Gastrocnemius medialis (tissue), 4 donors: Measurements from ENCODE around the gene C5orf47. TPM values are rescaled to one million over a fixed set of nuclear protein-coding genes. Genes with fewer than 3 reads are reported as not detected.

Experiments used
- ATAC-seq, 2 donors: fragments of 150-250 bp; one replicate each; pipeline ENCODE4 v1.9.1; 2016
- DNase-seq, 2 donors: peaks; one replicate each; pipeline ENCODE4 v3.0.0-alpha.2; 2019
- H3K27ac ChIP-seq, 4 donors: fragments of 200-600 bp; sonication (generic); 1 replicate in 1 of 4; 2 replicates in 3 of 4; pipeline ENCODE4 v1.5.1; 2016 to 2018; ENCODE audit warnings: mild to moderate bottlenecking in 2 of 4, moderate library complexity in 1 of 4
- H3K27me3 ChIP-seq, 3 donors: fragments of 200-600 bp; sonication (generic) in 2 of 3; 1 replicate in 1 of 3; 2 replicates in 2 of 3; pipeline versions ENCODE4 v1.5.1 to v1.6.0; 2016 to 2019; ENCODE audit warnings: mild to moderate bottlenecking in 1 of 3, moderate library complexity in 1 of 3
- H3K36me3 ChIP-seq, 2 donors: fragments of 200-600 bp; sonication (generic) in 1 of 2; one replicate each; pipeline ENCODE4 v1.5.1; 2017 to 2018
- H3K4me1 ChIP-seq, 2 donors: fragments of 200-600 bp; sonication (generic) in 1 of 2; one replicate each; pipeline ENCODE4 v1.5.1; 2016 to 2017; ENCODE audit warnings: mild to moderate bottlenecking in 2 of 2
- H3K4me3 ChIP-seq, 4 donors: fragments of 200-600 bp; sonication (generic) in 3 of 4; 1 replicate in 1 of 4; 2 replicates in 3 of 4; pipeline ENCODE4 v1.5.1; 2016 to 2019; ENCODE audit warnings: mild to moderate bottlenecking in 2 of 4
- H3K9me3 ChIP-seq, 3 donors: fragments of 200-600 bp; sonication (generic) in 2 of 3; 1 replicate in 1 of 3; 2 replicates in 2 of 3; pipeline ENCODE4 v1.5.1; 2016 to 2019
- CTCF ChIP-seq, 5 experiments: fragments of 450-650 bp in 3 of 5; fragments of 200-600 bp in 2 of 5; sonication (generic) in 2 of 5; IDR thresholded peaks in 4 of 5; conservative IDR thresholded peaks in 1 of 5; 1 replicate in 4 of 5; 2 replicates in 1 of 5; pipeline ENCODE4 v1.5.1; 2016 to 2019; ENCODE audit warnings: antibody characterized with exemption in 5 of 5, mild to moderate bottlenecking in 3 of 5, moderate library complexity in 3 of 5
- POLR2A ChIP-seq, 2 donors: fragments of 450-650 bp; IDR thresholded peaks; one replicate each; pipeline ENCODE4 v1.6.1; 2017; ENCODE audit warnings: antibody characterized with exemption in 2 of 2, mild to moderate bottlenecking in 2 of 2, moderate library complexity in 2 of 2
- in situ Hi-C, 4 donors: fragments of 200-750 bp; cut with MboI; loops; one replicate each; pipeline versions ENCODE4 v1.15.0 to v1.8.0; 2017; ENCODE audit warnings: low sequenced_read_pairs in 4 of 4
- intact Hi-C: fragments of 100-400 bp; cut with DNase I; formaldehyde crosslinking; loops from one replicate; pipeline ENCODE4 v1.15.1; 2023; ENCODE audit warnings: low total_unique reads
- total RNA-seq, 4 donors: library from RNA; depleted of rRNA; stranded (reverse); fragments of >200 nt; gene quantifications; one replicate each; pipeline versions ENCODE4 v1.1.0 to v1.2.3, GENCODE V29; 2016

Gene C5orf47
- under 1 TPM in 1 of 4 donors, not detected in 3; 0.61 TPM for total RNA-seq

- intact Hi-C loops (loop anchor here (10.0 kb wide), 1 partner anchor 694 kb away; no protein-coding TSS in a partner anchor), in situ Hi-C loops (loop anchor here in 3 of 4 donors (25.0 kb wide), 2 partner anchors 676 to 701 kb away; no protein-coding TSS in a partner anchor)
- Histone ChIP-seq H3K4me1 (no peaks in the 10 kb centered on the region), H3K27ac (no peak within 1 kb of the TSS), H3K27me3 (no peaks in the 10 kb centered on the region), H3K9me3 (no peaks in the 10 kb centered on the region), H3K4me3 (no peak within 1 kb of the TSS), H3K36me3 (no peaks in the 10 kb centered on the region)
- no peak for DNase-seq
- TF ChIP-seq POLR2A (IDR thresholded peaks at IDR 0.05) (no peak), CTCF (IDR thresholded peaks at IDR 0.05 in 4 of 5, conservative IDR thresholded peaks at IDR 0.05 in 1 of 5) (no peak)
- ATAC-seq: no peak
These were observed at the start of gene C5orf47 for GRCh38 chr5:173988554-173989431. C5orf47 (plus strand) TSS chr5:173989170; CDS start chr5:173989264, 94 bp downstream.

- ATAC-seq (peak in 1 of 2 donors; percentile 49), DNase-seq (no peak)
- Histone ChIP-seq H3K4me1 (peaks cover 61 to 67% of the 10 kb centered on the region in 2 donors), H3K36me3 (peaks cover 0 to 3% of the 10 kb centered on the region in 2 donors), H3K9me3 (no peaks in the 10 kb centered on the region), H3K27ac (peak overlapping the region; percentile 67 to 94 (median 70)), H3K27me3 (no peaks in the 10 kb centered on the region), H3K4me3 (no peak overlapping the region)
- intact Hi-C loops (no loop called here), in situ Hi-C loops (no loop called here)
- TF ChIP-seq POLR2A (IDR thresholded peaks at IDR 0.05): no peak
- TF ChIP-seq CTCF (IDR thresholded peaks at IDR 0.05 in 4 of 5, conservative IDR thresholded peaks at IDR 0.05 in 1 of 5): no peak
These were observed 48.7 kb upstream of the C5orf47 start for GRCh38 chr5:173940269-173940668.

GRCh38 chr5:173941102-173941501 lies 47.9 kb upstream of the C5orf47 start:
- DNase-seq: no peak
- Histone ChIP-seq H3K36me3 (peaks cover 0 to 12% of the 10 kb centered on the region in 2 donors), H3K27ac (peak overlapping the region; percentile 67 to 94 (median 70)), H3K9me3 (no peaks in the 10 kb centered on the region), H3K4me1 (peaks cover 55 to 61% of the 10 kb centered on the region in 2 donors), H3K4me3 (no peak overlapping the region), H3K27me3 (no peaks in the 10 kb centered on the region)
- in situ Hi-C loops (no loop called here), intact Hi-C loops (no loop called here)
- TF ChIP-seq CTCF (IDR thresholded peaks at IDR 0.05 in 4 of 5, conservative IDR thresholded peaks at IDR 0.05 in 1 of 5) (no peak), POLR2A (IDR thresholded peaks at IDR 0.05) (no peak)
- ATAC-seq: no peak

- Histone ChIP-seq H3K36me3 (peaks cover 0 to 20% of the 10 kb centered on the region in 2 donors), H3K4me1 (peaks cover 55 to 58% of the 10 kb centered on the region in 2 donors)
- ATAC-seq: peak in 1 of 2 donors; percentile 18
These were observed 47.1 kb upstream of the C5orf47 start for GRCh38 chr5:173941758-173942401.

More at GRCh38 chr5:173941758-173942401, 47.1 kb upstream of the C5orf47 start:
- H3K27me3 ChIP-seq: no peaks in the 10 kb centered on the region
- in situ Hi-C loops (no loop called here), intact Hi-C loops (no loop called here)
- H3K4me3 ChIP-seq: no peak overlapping the region
- no peak for DNase-seq
- H3K27ac ChIP-seq: peak overlapping the region; percentile 67 to 94 (median 70)
- no peak for TF ChIP-seq POLR2A (IDR thresholded peaks at IDR 0.05)
- TF ChIP-seq CTCF (IDR thresholded peaks at IDR 0.05 in 4 of 5, conservative IDR thresholded peaks at IDR 0.05 in 1 of 5): no peak
- no peaks in the 10 kb centered on the region for H3K9me3 ChIP-seq
